ENCODE results near the gene LCP2. TPM values are rescaled to one million over a fixed set of nuclear protein-coding genes. Genes with fewer than 3 reads are reported as not detected.

Gene LCP2
- total RNA-seq, 4 donors from 2014 or later: 27.5 to 53.8 (median 47.3) TPM

DNA sequence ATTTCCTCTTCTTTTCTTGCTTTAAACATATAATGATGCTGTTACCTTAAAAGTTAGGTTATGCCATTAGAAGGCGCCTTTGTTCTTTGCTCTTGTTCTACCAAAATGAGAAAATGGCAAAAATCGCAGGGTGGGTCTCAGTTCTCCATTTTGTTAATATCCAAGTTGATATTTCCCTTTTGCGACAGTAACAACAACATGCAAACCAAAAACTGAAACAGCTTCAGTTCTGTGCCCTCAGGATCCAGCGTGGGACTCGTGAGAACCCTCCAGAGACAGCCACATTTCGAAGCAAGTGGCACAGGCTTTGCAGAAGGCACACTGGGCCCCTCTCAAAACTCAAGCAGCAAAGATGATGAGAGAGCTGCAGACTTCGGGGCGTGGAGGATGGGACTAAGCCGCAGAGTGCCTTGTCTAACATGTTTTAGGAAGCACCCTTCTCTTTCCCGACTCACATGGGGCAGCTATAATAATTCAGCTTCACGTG lies 33.0 kb upstream of the LCP2 start:
- Histone ChIP-seq H3K4me3 (no peak overlapping the region), H3K36me3 (no peaks in the 10 kb centered on the region), H3K4me1 (peaks cover 0 to 34% (median 8%) of the 10 kb centered on the region in 4 donors), H3K9me3 (no peaks in the 10 kb centered on the region), H3K27ac (peak overlapping the region; percentile 17 to 86 (median 59)), H3K27me3 (no peaks in the 10 kb centered on the region)
- DNase-seq (ENCODE audit: low spot score in 2 of 2): no peak
- WGBS, 2 donors: 70 to 80% methylated on average over 11 of the region's 11 CpGs
- TF ChIP-seq POLR2A (IDR thresholded peaks at IDR 0.05): no peak
- TF ChIP-seq, protein P1, sequence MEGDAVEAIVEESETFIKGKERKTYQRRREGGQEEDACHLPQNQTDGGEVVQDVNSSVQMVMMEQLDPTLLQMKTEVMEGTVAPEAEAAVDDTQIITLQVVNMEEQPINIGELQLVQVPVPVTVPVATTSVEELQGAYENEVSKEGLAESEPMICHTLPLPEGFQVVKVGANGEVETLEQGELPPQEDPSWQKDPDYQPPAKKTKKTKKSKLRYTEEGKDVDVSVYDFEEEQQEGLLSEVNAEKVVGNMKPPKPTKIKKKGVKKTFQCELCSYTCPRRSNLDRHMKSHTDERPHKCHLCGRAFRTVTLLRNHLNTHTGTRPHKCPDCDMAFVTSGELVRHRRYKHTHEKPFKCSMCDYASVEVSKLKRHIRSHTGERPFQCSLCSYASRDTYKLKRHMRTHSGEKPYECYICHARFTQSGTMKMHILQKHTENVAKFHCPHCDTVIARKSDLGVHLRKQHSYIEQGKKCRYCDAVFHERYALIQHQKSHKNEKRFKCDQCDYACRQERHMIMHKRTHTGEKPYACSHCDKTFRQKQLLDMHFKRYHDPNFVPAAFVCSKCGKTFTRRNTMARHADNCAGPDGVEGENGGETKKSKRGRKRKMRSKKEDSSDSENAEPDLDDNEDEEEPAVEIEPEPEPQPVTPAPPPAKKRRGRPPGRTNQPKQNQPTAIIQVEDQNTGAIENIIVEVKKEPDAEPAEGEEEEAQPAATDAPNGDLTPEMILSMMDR (IDR thresholded peaks at IDR 0.05): no peak
- no peak for TF ChIP-seq EP300 (IDR thresholded peaks at IDR 0.05)

- Histone ChIP-seq H3K36me3 (no peaks in the 10 kb centered on the region), H3K27me3 (no peaks in the 10 kb centered on the region), H3K27ac (peak overlapping the region in 1 of 4 donors; percentile 86), H3K9me3 (no peaks in the 10 kb centered on the region), H3K4me3 (no peak overlapping the region), H3K4me1 (peaks cover 0 to 28% (median 8%) of the 10 kb centered on the region in 4 donors)
- WGBS, 2 donors: 75 to 89% methylated on average over 3 of the region's 3 CpGs
- no peak for DNase-seq (ENCODE audit: low spot score in 2 of 2)
- TF ChIP-seq, protein P1 (IDR thresholded peaks at IDR 0.05): no peak
- TF ChIP-seq EP300 (IDR thresholded peaks at IDR 0.05) (no peak), POLR2A (IDR thresholded peaks at IDR 0.05) (no peak)
These were observed 31.9 kb upstream of the LCP2 start for GRCh38 chr5:170329524-170329923.

DNA sequence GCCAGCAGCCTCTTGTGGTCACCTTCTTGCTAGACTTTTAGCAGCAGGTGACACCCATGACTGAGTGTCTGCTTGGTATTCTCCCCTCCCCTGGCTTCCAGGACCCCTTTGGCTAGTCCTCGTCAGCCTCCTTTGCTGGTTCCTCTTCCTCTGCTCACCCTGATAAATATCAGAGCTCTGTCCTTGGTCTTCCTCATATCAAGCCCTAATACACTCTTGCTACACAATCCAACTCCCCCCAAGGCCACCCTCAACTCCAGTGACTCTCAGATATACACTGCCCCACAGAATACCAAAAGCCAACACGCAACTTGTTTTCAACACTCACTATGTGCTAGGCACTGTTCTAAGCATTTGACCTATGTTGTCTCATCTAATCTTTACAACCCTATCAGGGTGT lies 30.3 kb upstream of the LCP2 start:
- H3K9me3 ChIP-seq: no peaks in the 10 kb centered on the region
- 86 to 89% methylated on average over 2 of the region's 2 CpGs for WGBS, 2 donors
- peaks cover 0 to 22% (median 4%) of the 10 kb centered on the region in 4 donors for H3K4me1 ChIP-seq
- TF ChIP-seq, protein P1 (IDR thresholded peaks at IDR 0.05): no peak
- TF ChIP-seq POLR2A (IDR thresholded peaks at IDR 0.05) (no peak), EP300 (IDR thresholded peaks at IDR 0.05) (no peak)
- no peak overlapping the region for H3K4me3 ChIP-seq
- H3K27me3 ChIP-seq: no peaks in the 10 kb centered on the region
- H3K36me3 ChIP-seq: no peaks in the 10 kb centered on the region
- H3K27ac ChIP-seq: no peak overlapping the region
- DNase-seq (ENCODE audit: low spot score in 2 of 2): no peak

- no peak for TF ChIP-seq POLR2A (IDR thresholded peaks at IDR 0.05)
- TF ChIP-seq, protein P1 (IDR thresholded peaks at IDR 0.05): no peak
- no peak for TF ChIP-seq EP300 (IDR thresholded peaks at IDR 0.05)
- Histone ChIP-seq H3K27ac (no peak overlapping the region), H3K36me3 (no peaks in the 10 kb centered on the region), H3K9me3 (no peaks in the 10 kb centered on the region), H3K27me3 (no peaks in the 10 kb centered on the region), H3K4me3 (no peak overlapping the region), H3K4me1 (peaks cover 0 to 22% (median 4%) of the 10 kb centered on the region in 4 donors)
- WGBS, 2 donors: 46 to 55% methylated on average over 4 of the region's 4 CpGs
- no peak for DNase-seq (ENCODE audit: low spot score in 2 of 2)
These were observed 29.6 kb upstream of the LCP2 start for GRCh38 chr5:170327168-170327567.

GRCh38 chr5:170319301-170319700 lies 21.7 kb upstream of the LCP2 start:
- no peak for DNase-seq (ENCODE audit: low spot score in 2 of 2)
- no peaks in the 10 kb centered on the region for H3K36me3 ChIP-seq
- TF ChIP-seq, protein P1 (IDR thresholded peaks at IDR 0.05): no peak
- TF ChIP-seq POLR2A (IDR thresholded peaks at IDR 0.05) (no peak), EP300 (IDR thresholded peaks at IDR 0.05) (no peak)
- no peak overlapping the region for H3K4me3 ChIP-seq
- no peaks in the 10 kb centered on the region for H3K9me3 ChIP-seq
- no peaks in the 10 kb centered on the region for H3K27me3 ChIP-seq
- H3K4me1 ChIP-seq: peaks cover 0 to 16% (median 10%) of the 10 kb centered on the region in 4 donors
- 82 to 89% methylated on average over 5 of the region's 5 CpGs for WGBS, 2 donors
- no peak overlapping the region for H3K27ac ChIP-seq

All from tibial nerve (tissue), 4 donors.